ENCODE results near the gene FAM163A.

- TF ChIP-seq CTCF (IDR thresholded peaks at IDR 0.05) (peak; percentile 94), ZFX (IDR thresholded peaks at IDR 0.05; ENCODE audit: borderline replicate concordance) (no peak)
These were observed 36.7 kb upstream of the FAM163A start for GRCh38 chr1:179706339-179706941.
